Suprapubic skin (tissue), 4 donors: ENCODE results near the gene CD48.

Experiments used
- CTCF ChIP-seq, 2 donors: fragments of 200-600 bp in 1 of 2; fragments of 450-650 bp in 1 of 2; sonication (generic) in 1 of 2; IDR thresholded peaks; one replicate each; pipeline ENCODE4 v1.5.1; 2016 to 2019; ENCODE audit warnings: antibody characterized with exemption in 2 of 2, mild to moderate bottlenecking in 1 of 2, moderate library complexity in 1 of 2
- EP300 ChIP-seq: sonication (generic); formaldehyde crosslinking; IDR thresholded peaks from one replicate; pipeline ENCODE4 v1.6.1; 2017; ENCODE audit warnings: antibody characterized with exemption
- POLR2AphosphoS5 ChIP-seq, 3 donors: sonication (generic); formaldehyde crosslinking; IDR thresholded peaks; one replicate each; pipeline ENCODE4 v1.6.1; 2017; ENCODE audit warnings: antibody characterized with exemption in 3 of 3

- no peak for TF ChIP-seq CTCF (IDR thresholded peaks at IDR 0.05)
- no peak for TF ChIP-seq POLR2AphosphoS5 (IDR thresholded peaks at IDR 0.05)
- TF ChIP-seq EP300 = no peak
These were observed 48.1 kb upstream of the CD48 start for GRCh38 chr1:160759740-160760139.
